Activated naive CD4-positive, alpha-beta T cell treated with anti-CD3 and anti-CD28 coated beads for 36 hours (primary cell): ENCODE data around the gene SESTD1. TPM values are rescaled to one million over a fixed set of nuclear protein-coding genes. Genes with fewer than 3 reads are reported as not detected.

Source experiments
- CTCF ChIA-PET: fragments of 350-600 bp; sonication (Branson Sonifier 250); formaldehyde crosslinking; loops from one replicate; lab custom pipeline; 2021; ENCODE audit warnings: antibody characterized with exemption; lab: Charles Lee
- DNase-seq: peaks from one replicate; pipeline ENCODE4 v3.0.0-alpha.2; 2020
- H3K27ac Mint-ChIP-seq: one replicate; pipeline ENCODE4 v1.8.0; 2021; ENCODE audit warnings: mild to moderate bottlenecking, mixed read lengths
- H3K27me3 Mint-ChIP-seq: one replicate; pipeline ENCODE4 v1.8.0; 2021; ENCODE audit warnings: low read depth, mixed read lengths
- H3K36me3 Mint-ChIP-seq: one replicate; pipeline ENCODE4 v1.8.0; 2021; ENCODE audit warnings: low read depth, mixed read lengths
- H3K4me1 Mint-ChIP-seq: one replicate; pipeline ENCODE4 v1.8.0; 2021; ENCODE audit warnings: low read depth, mixed read lengths
- H3K4me3 Mint-ChIP-seq: one replicate; pipeline ENCODE4 v1.8.0; 2021; ENCODE audit warnings: mild to moderate bottlenecking, moderate library complexity, mixed read lengths
- H3K9me3 Mint-ChIP-seq: one replicate; pipeline ENCODE4 v1.8.0; 2021; ENCODE audit warnings: mixed read lengths
- intact Hi-C: fragments of 100-400 bp; cut with micrococcal nuclease; formaldehyde crosslinking; loops from one replicate; pipeline ENCODE4 v1.15.1; 2023
- total RNA-seq, 2 experiments: library from RNA; stranded (reverse); gene quantifications; one replicate each; pipeline ENCODE4 v1.2.3, GENCODE V29; 2021

The SESTD1 gene, protein sequence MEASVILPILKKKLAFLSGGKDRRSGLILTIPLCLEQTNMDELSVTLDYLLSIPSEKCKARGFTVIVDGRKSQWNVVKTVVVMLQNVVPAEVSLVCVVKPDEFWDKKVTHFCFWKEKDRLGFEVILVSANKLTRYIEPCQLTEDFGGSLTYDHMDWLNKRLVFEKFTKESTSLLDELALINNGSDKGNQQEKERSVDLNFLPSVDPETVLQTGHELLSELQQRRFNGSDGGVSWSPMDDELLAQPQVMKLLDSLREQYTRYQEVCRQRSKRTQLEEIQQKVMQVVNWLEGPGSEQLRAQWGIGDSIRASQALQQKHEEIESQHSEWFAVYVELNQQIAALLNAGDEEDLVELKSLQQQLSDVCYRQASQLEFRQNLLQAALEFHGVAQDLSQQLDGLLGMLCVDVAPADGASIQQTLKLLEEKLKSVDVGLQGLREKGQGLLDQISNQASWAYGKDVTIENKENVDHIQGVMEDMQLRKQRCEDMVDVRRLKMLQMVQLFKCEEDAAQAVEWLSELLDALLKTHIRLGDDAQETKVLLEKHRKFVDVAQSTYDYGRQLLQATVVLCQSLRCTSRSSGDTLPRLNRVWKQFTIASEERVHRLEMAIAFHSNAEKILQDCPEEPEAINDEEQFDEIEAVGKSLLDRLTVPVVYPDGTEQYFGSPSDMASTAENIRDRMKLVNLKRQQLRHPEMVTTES
- 10 to 100 TPM; 11.3 to 12.4 TPM for total RNA-seq

DNA sequence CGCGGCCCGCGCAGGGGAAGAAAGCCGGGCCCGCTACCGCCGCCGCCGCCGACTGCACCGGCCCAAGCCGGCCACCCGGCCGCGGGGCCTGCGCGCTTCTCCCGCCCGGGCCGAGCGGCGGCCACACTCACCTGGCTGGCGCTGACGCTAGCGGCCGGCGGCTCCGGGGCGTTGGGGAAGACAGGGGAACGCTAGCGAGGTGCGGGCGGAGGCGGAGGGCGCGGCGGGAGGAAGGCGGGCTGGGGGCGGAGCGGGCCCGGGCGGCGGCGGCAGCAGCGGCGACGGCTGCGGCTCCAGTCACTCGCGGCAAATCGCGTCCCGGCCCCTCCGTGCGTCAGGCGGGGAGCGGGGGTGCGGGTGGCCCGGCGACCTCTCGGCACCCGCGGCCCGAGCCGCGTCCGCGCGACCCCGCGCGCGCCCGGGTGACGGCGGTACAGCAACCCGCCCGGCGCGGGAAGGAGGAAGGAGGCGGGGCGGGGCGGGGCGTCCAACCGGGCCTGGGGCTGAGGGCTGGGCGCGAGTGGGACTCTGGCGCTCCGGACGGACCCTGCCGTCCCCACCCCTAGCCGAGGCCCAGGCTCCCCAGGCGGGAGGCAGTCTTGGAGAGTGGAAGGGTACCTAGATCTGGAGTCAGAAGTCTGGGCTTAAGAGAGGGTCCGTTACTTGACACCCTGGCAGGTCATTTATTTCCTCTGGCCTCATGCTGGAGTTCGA lies at the start of gene SESTD1:
Gene SESTD1 (minus strand): TSS at position 465 of the 714 bp plus-strand sequence. CDS start 72,991 bp downstream, outside the sequence.
- Mint-ChIP-seq H3K9me3 (no peaks in the 10 kb centered on the region), H3K36me3 (no peaks in the 10 kb centered on the region), H3K4me1 (peaks cover 20% of the 10 kb centered on the region), H3K27ac (peak within 1 kb of the TSS; percentile 27), H3K27me3 (peaks cover 30% of the 10 kb centered on the region), H3K4me3 (peak within 1 kb of the TSS; percentile 80)
- DNase-seq: peak; percentile 57
- intact Hi-C loops: loop anchor here (1.0 to 10.0 kb wide), 6 partner anchors 25 to 750 kb away; partner anchors contain the start of gene CWC22
- CTCF ChIA-PET: no interaction called here

DNA sequence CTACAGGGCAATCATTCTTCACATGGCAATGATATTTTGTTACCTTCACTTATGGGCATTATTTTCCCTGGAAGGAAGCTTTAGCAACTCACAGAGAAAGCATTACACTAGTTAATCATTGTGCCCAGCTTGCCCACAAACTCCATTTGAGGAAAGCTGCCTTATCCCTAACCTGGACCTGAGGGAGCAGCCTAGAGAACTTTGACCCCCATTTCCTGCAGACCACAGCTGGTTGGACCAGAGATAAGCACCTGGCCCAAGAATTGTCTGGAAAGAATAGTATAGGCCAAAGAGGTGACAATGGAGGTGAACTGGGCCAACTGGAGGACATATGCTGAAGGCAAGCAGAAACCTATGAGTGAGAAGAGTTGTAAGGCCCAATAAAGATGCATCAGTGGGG lies 48.4 kb upstream of the SESTD1 start:
- H3K36me3 Mint-ChIP-seq: no peaks in the 10 kb centered on the region
- peaks cover 3% of the 10 kb centered on the region for H3K9me3 Mint-ChIP-seq
- CTCF ChIA-PET: no interaction called here
- DNase-seq: no peak
- H3K4me1 Mint-ChIP-seq: no peaks in the 10 kb centered on the region
- H3K4me3 Mint-ChIP-seq: no peak overlapping the region
- no peak overlapping the region for H3K27ac Mint-ChIP-seq
- peaks cover 13% of the 10 kb centered on the region for H3K27me3 Mint-ChIP-seq
- intact Hi-C loops: no loop called here

DNA sequence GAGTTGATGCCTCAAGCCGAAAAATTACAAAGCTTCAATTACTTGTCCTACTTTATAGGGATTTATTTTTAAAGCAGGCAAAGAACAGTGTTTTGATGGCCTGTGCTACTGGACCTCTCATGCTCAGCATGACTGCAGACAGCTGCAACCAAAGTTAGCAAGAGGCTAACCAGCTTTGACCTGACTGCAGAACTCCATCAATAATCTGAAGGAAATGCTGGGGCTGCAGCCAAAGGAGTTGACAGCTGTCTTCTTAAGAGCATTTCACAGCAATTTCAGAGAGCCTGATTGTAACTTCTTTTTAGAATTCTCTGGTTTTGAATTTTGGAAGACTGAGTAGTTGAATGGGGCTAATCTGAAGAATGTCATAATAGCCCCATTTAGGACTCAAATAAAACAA lies 46.5 kb upstream of the SESTD1 start:
- Mint-ChIP-seq H3K36me3 (no peaks in the 10 kb centered on the region), H3K9me3 (peaks cover 2% of the 10 kb centered on the region), H3K4me1 (no peaks in the 10 kb centered on the region), H3K4me3 (no peak overlapping the region), H3K27me3 (peaks cover 13% of the 10 kb centered on the region), H3K27ac (no peak overlapping the region)
- CTCF ChIA-PET: interaction anchor here (1.0 kb wide), 1 partner anchor 53 kb away, joined by 3 read pairs; no protein-coding TSS in a partner anchor
- DNase-seq: no peak
- intact Hi-C loops: no loop called here

DNA sequence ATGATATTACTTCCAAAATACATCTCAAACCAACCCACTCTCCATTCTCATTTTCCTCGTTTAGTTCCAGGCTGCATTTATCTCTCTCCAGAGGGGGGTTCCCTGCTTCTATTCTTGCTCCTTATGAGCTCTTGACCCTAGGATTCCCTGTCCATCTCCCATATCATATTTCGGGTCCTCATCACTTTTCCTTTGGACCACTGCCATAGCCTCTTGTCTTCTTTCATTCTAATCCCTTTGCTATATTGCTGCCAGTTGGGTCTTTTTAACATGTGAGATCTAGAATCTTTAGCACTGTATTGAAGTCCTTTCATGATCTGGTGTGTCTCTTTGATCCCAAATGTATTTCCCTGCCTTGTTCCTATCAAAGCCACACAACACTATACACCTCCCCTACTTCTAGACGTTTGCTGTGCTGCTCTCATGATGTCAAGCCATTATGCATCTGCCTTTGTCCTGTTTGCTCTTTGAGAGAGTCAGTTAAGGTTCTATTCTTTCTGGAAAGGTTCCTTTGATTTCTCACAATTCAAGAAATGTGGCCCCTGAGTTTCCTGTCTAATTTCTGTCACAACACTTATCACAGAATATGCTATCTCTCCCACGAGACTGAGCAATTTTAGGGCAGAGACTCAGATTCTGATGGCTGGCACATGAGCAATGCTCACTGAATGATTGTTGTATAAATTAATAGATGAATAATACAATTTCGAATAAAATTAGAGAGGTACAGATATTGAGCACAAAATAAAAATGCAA lies 43.2 kb upstream of the SESTD1 start:
- no peak overlapping the region for H3K27ac Mint-ChIP-seq
- peaks cover 5% of the 10 kb centered on the region for H3K27me3 Mint-ChIP-seq
- no peaks in the 10 kb centered on the region for H3K9me3 Mint-ChIP-seq
- no peak for DNase-seq
- no peaks in the 10 kb centered on the region for H3K36me3 Mint-ChIP-seq
- H3K4me1 Mint-ChIP-seq: no peaks in the 10 kb centered on the region
- intact Hi-C loops: no loop called here
- CTCF ChIA-PET: no interaction called here
- no peak overlapping the region for H3K4me3 Mint-ChIP-seq

DNA sequence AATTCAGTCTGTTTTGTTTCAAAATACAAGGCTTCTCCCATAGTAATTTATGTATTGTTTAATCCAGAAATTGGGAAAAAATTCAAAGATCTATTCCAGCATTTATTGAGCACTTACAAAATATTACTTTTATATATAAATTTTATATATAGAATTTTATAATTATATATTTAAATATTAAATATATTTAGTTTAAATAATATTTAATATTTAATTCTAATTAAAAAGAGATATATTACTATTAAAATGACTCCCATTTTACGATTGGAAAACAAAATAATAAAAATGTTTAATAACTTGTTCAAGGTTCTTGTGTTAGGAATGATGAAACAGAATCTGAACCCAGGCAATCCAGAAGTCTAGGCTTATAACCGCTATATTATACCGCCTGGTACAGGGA lies 40.5 kb upstream of the SESTD1 start:
- no peak overlapping the region for H3K27ac Mint-ChIP-seq
- no peaks in the 10 kb centered on the region for H3K4me1 Mint-ChIP-seq
- no peak for DNase-seq
- CTCF ChIA-PET: no interaction called here
- H3K9me3 Mint-ChIP-seq: no peaks in the 10 kb centered on the region
- H3K27me3 Mint-ChIP-seq: peaks cover 2% of the 10 kb centered on the region
- no peak overlapping the region for H3K4me3 Mint-ChIP-seq
- H3K36me3 Mint-ChIP-seq: no peaks in the 10 kb centered on the region
- intact Hi-C loops: no loop called here

DNA sequence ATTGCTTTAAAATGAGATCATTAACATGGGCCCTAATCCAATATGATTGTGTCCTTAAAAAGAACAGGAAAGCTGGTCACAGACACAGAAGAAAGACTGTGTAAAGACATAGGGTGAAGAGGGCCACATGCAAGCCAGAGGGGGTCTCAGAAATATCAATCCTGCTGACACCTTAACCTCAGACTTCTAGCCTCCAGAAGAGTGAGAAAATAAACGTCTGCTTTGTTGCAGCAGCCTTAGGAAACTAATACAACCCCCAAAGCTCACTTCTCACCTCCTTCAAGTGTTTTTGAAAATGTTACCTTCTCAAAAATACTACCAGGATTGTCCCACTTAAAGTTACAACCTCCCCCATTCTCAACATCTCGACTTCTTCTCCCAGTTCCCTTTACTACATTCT lies 39.8 kb upstream of the SESTD1 start:
- CTCF ChIA-PET: no interaction called here
- Mint-ChIP-seq H3K27me3 (peaks cover 2% of the 10 kb centered on the region), H3K9me3 (no peaks in the 10 kb centered on the region)

DNA sequence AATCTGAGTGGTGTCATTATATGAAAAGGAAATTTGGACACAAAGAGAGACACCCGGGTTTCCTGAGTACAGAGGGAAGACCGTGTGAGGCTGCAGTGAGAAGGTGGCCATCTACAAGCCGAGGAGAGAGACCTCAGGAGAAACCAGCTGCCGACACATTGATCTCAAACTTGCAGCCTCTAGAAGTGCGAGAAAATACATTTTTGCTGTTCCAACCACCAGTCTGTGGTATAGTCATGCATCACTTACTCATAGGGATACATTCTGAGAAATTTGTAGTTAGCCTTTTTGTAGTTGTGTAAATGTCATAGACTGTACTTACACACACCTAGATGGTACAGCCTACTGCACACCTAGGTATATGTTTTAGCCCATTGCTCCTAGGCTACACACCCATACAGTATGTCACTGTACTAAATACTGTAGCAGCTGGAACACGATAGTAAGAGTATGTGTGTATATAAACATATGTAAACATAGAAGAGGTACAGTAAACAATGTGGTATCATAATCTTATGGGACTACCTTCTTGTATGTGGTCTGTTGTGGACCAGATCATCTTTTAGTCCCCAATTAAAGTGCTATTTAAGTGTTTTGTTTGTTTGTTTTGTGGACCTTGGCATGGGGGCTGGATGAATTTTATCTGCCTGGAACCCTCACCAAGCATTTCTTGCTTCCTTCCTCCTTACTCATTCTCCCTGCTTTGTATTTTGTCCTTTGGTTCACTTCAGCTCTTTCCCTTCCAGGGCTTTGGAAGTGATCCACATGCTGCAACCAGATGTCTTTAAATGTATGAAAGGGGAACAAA lies 38.3 kb upstream of the SESTD1 start:
- Mint-ChIP-seq H3K9me3 (no peaks in the 10 kb centered on the region), H3K27me3 (peaks cover 2% of the 10 kb centered on the region), H3K36me3 (no peaks in the 10 kb centered on the region), H3K4me1 (no peaks in the 10 kb centered on the region), H3K4me3 (no peak overlapping the region), H3K27ac (no peak overlapping the region)
- DNase-seq: no peak
- CTCF ChIA-PET: interaction anchor here (0.7 kb wide), 1 partner anchor 356 kb away, joined by 3 read pairs; no protein-coding TSS in a partner anchor
- intact Hi-C loops: no loop called here

More for the DNA sequence above, 39.8 kb upstream of the SESTD1 start:
- DNase-seq: no peak
- no peaks in the 10 kb centered on the region for H3K36me3 Mint-ChIP-seq
- intact Hi-C loops: no loop called here
- no peak overlapping the region for H3K4me3 Mint-ChIP-seq
- no peaks in the 10 kb centered on the region for H3K4me1 Mint-ChIP-seq
- no peak overlapping the region for H3K27ac Mint-ChIP-seq

DNA sequence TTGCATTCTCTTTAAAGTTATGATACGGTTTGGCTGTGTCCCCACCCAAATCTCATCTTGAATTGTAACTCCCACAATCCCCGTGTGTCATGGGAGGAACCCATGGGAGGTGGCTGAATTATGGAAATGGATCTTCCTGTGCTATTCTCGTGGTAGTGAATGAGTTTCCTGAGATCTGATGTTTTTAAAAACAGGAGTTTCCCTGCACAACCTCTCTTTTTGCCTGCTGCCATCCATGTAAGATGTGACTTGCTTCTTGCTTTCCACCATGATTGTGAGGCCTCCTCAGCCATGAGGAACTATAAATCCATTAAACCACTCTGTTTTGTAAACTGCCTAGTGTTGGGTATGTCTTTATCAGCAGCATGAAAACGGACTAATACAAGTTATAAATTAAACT lies 37.5 kb upstream of the SESTD1 start:
- no peaks in the 10 kb centered on the region for H3K36me3 Mint-ChIP-seq
- CTCF ChIA-PET: no interaction called here
- no peaks in the 10 kb centered on the region for H3K9me3 Mint-ChIP-seq
- H3K4me1 Mint-ChIP-seq: no peaks in the 10 kb centered on the region
- no peak overlapping the region for H3K27ac Mint-ChIP-seq
- peaks cover 2% of the 10 kb centered on the region for H3K27me3 Mint-ChIP-seq
- intact Hi-C loops: no loop called here
- no peak overlapping the region for H3K4me3 Mint-ChIP-seq
- DNase-seq: no peak

DNA sequence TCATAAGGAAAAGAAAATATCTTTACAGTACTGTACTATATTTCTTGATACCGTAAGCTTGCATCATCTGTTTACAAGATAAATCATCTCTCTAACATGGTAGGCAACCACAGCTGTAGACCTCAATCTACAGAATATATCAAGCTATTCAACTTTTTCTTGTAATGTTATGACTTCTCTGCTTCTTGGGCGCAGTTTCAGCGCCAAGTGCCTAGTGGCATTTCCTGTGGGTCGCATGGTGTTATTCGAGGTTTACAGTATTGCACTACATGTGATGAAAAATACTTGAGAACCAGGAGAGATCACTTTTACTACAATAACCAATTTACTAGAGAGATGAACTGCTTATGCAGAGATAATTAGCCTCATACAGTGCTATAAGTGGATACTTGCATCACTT lies 34.0 kb upstream of the SESTD1 start:
- DNase-seq: no peak
- no peaks in the 10 kb centered on the region for H3K4me1 Mint-ChIP-seq

DNA sequence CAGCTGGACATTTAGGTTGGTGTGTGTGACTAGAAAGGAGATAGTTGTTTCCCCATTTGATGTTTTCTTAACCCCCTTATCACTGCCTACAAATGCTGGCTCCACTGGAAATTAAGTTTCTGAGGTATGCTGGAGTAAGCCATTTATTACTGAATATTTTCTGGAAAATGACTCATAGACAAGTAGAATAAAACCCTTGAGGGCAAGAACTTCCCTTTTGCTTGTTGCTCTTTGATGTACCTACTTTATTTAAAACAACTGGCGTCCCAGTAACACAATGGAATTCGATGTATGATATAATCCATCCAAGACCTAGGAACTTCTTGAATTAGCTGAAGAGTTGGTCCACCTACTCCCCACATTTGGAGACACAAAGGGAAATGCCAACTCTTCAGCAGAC lies 33.3 kb upstream of the SESTD1 start:
- Mint-ChIP-seq H3K4me1 (no peaks in the 10 kb centered on the region), H3K36me3 (no peaks in the 10 kb centered on the region), H3K4me3 (no peak overlapping the region), H3K9me3 (no peaks in the 10 kb centered on the region), H3K27me3 (peaks cover 2% of the 10 kb centered on the region), H3K27ac (no peak overlapping the region)
- intact Hi-C loops: no loop called here
- CTCF ChIA-PET: interaction anchor here (1.3 kb wide), 1 partner anchor 79 kb away, joined by 3 read pairs; no protein-coding TSS in a partner anchor
- no peak for DNase-seq

More for the DNA sequence above, 34.0 kb upstream of the SESTD1 start:
- CTCF ChIA-PET: no interaction called here
- Mint-ChIP-seq H3K4me3 (no peak overlapping the region), H3K9me3 (no peaks in the 10 kb centered on the region), H3K36me3 (no peaks in the 10 kb centered on the region), H3K27me3 (peaks cover 2% of the 10 kb centered on the region), H3K27ac (no peak overlapping the region)
- intact Hi-C loops: no loop called here

DNA sequence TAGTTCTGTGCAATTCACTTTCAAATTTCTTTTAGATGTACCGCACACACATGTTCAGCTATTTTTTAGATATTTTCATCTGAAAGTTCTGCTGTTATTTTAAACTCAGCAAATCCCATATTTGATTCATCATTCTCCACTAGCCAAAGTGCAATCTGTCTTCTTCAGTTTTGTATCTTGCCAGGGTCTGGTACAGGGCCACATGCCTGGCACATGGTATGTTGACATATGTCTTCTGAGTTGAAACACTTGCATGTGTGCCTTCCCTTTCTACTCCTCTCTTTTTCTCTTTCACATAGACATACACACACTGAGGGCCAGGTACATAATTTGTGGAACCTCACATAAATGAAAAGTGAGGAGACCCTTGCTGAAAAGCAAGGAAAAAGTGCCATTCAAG lies 25.7 kb upstream of the SESTD1 start:
- H3K27ac Mint-ChIP-seq: no peak overlapping the region
- DNase-seq: no peak
- no peaks in the 10 kb centered on the region for H3K4me1 Mint-ChIP-seq
- H3K36me3 Mint-ChIP-seq: no peaks in the 10 kb centered on the region
- intact Hi-C loops: no loop called here
- CTCF ChIA-PET: no interaction called here
- no peaks in the 10 kb centered on the region for H3K9me3 Mint-ChIP-seq
- no peaks in the 10 kb centered on the region for H3K27me3 Mint-ChIP-seq
- no peak overlapping the region for H3K4me3 Mint-ChIP-seq
